Measurements from ENCODE around the gene POU4F2.
"Not testable (repeated sequence)": the region's sequence is repeated elsewhere in the genome, so short reads cannot be mapped to it uniquely, and the experiment has no call there.

The POU4F2 gene

GRCh38 chr4:146661367-146661766, 22.7 kb downstream of the POU4F2 start:
- no peak for DNase-seq

- DNase-seq, result not testable (repeated sequence)
These were observed 25.2 kb downstream of the POU4F2 start for GRCh38 chr4:146663968-146664311.

GRCh38 chr4:146674829-146675570, 36.3 kb downstream of the POU4F2 start:
- no peak for DNase-seq

All from fibroblast of skin of right biceps (primary cell).